ENCODE measurements around the gene TM9SF1.

Gene TM9SF1

DNA sequence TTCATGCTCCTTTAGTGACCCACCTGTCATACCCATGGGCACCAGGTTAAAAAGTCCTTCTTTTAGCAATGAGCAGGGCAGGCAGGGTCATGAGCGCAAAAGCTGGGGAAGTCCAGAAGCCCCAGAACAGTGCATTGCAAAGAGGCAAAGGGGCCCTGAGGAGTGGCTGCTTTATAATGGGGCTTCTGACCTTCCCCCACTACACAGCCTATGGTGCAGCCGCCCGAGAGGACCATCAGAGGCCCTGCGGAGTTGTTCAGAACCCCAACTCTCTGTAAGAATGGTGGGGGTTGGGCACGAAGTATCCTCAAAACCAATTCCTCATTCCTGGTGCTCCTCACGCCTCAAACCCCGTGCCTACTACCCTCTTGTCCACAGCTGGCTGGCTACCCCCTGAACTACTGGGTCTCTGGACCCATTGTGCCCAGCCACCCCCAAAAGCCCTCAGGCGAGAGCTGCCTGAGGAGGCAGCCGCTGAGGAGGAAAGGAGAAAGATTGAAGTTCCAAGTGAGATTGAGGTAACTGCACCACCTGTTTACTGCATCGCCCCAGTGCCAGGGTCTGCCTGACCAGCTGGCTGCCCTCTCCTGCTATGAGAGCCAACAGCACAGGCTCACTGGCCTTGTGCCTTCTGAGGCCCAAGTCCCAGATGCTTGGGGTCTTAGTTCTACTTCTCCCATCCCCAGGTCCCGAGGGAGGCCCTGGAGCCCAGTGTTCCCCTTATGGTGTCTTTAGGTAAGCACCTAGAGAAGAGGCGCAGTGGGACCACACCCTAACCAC, 16.7 kb downstream of the TM9SF1 start:
- no peak for DNase-seq (ENCODE audit: low read depth)

DNA sequence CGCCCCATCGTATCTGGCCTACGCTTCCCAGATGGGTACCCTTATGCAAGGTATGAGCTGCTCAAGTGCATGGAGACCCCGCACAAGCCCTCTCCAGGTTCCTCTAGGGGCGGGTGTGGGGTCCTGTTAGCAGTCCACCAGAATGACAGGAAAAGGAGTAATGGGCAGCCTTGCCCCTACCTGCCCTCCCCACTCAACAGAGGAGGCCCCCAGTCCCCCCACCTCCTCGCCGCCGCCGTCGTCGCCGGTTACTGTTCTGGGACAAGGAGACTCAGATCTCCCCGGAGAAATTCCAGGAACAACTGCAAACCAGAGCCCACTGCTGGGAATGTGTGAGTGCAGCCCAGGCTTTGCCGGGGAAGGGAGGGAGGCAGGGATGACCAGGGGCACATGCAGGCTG, 17.4 kb downstream of the TM9SF1 start:
- DNase-seq (ENCODE audit: low read depth): no peak

DNA sequence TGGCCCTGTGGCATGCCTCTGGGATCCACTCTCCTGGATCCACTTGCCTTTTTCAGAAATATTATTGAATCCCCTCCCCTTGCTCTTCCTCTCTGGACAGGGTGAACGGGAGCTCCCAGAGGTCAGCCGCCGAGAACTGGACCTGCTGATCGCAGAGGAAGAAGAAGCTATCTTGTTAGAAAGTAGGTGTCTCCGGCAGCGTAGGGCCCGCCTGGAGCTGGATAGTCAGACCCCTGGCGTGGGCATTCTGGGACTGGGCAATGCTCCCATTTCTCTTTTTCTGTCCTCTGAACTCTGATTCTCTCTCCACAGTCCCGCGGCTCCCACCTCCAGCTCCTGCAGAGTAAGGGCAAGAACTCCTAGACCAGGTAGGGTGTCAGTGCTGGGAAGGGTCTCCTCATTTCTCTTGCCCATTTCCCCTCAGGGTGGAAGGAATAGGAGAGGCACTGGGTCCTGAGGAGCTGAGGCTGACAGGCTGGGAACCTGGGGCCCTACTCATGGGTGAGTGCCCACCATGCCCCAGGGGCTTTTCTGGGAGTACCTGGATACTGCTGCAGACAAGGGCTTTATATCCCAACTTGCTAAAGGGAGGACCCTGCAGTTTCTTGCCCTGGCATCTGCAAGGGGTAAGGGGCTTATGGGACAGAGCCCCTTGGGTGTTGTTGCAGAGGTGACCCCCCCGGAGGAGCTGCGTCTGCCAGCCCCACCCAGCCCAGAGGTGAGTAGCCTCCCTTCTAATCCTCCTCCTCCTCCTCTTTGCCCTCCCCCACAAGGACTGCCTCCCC, 18.0 kb downstream of the TM9SF1 start:
- DNase-seq (ENCODE audit: low read depth): no peak

DNA sequence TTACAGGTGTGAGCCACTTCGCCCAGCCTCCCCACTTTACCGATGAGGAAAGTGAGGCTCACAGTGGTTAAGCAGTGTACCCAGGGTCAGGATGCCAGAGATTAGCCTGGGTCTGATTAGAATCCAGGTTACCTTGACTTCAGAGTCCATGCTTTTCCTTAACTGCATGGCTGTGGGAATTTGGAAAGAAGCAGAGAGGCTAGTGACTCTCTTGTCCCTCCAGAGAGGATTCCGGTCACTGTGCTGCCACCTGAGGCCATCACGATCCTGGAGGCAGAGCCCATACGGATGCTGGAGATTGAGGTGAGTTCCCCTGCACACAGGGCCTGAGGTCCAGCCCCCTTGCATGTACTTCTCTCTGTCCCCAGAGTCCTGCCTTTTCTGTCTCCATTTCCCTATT, 18.6 kb downstream of the TM9SF1 start:
- DNase-seq (ENCODE audit: low read depth): no peak

DNA sequence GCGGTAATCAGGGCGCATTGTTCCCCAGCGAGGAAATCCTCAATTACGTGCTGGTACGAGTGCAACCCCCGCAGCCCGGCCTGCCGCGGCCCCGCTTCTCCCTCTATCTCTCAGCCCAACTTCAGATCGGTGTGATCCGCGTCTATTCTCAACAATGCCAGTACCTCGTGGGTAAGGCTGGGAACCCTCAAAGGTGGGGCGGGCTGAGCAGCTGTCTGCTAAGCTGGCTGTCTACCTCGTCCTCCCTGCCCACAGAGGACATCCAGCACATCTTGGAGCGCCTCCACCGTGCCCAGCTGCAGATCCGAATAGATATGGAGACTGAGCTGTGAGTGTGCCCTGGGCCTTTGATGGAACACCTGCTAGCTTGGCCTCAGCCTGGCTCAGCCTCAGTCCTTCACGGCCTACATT, 22.4 kb downstream of the TM9SF1 start:
- DNase-seq (ENCODE audit: low read depth): no peak

DNA sequence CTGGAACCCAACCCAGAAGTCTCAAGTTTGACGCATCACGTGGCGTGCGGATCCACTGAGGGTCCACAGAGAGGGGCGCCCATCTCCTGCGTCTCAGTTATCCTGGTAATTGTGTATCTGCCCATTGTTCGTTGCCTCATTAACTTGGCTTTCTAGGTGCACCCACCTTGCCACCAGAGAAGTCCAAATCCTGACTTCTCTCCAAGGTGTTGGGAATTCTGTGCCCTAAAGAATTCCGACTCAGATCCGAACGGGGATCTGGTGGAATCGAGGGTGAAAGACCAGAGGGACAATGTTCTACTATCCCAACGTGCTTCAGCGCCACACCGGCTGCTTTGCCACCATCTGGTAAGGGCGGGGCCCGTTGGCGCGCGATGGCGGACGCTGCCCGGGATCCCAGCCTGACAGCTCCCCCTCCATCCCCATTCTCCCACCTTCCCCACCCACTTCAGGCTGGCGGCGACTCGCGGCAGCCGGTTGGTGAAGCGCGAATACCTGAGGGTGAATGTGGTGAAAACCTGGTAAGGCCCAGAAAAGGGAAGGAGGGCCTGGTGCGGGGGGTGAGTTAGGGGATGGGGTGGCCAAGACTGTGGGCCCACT, 22.9 kb downstream of the TM9SF1 start:
- peak; percentile 17 for DNase-seq (ENCODE audit: low read depth)

DNA sequence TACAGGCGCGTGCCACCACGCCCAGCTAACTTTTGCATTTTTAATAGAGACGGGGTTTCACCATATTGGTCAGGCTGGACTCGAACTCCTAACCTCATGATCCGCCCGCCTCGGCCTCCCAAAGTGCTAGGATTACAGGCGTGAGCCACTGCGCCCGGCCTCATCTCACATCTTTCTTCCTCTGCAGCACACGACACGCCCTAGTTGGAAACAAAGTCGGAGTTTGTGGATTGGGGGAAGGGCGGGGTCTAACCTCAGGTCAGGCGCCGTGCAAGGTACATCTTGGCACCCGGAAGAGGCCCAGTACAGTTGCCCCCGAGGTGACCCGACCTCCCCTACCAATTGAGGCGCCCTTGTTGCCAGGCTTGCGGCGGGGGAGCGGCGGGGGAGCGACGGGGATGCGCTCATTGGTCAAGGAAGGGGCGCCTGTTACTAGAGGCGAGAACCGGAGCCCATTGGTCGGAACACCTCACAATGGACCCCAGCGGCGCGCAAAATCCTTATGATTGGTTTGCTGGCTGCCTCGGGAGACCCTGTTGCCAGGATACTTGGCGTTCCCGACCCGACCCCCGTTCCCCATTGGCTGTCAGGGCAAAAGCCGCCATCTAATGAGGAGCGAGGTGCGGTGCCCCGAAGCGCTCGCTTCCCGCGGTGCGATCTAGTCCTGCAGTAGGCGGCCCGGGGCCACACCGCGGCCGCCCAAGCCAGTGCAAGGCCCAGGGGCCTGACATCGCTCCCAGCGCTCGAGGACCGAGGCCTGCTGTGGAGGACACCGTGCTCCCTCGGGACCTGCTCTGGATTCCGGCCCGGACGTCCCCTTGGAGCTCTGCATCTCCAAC, 23.6 kb downstream of the TM9SF1 start, which contains the start of gene REC8:
Gene REC8 (plus strand): TSS at position 659 of the 839 bp plus-strand sequence. CDS start 473 bp downstream, outside the sequence.
- peak; percentile 100 for DNase-seq (ENCODE audit: low read depth)

DNA sequence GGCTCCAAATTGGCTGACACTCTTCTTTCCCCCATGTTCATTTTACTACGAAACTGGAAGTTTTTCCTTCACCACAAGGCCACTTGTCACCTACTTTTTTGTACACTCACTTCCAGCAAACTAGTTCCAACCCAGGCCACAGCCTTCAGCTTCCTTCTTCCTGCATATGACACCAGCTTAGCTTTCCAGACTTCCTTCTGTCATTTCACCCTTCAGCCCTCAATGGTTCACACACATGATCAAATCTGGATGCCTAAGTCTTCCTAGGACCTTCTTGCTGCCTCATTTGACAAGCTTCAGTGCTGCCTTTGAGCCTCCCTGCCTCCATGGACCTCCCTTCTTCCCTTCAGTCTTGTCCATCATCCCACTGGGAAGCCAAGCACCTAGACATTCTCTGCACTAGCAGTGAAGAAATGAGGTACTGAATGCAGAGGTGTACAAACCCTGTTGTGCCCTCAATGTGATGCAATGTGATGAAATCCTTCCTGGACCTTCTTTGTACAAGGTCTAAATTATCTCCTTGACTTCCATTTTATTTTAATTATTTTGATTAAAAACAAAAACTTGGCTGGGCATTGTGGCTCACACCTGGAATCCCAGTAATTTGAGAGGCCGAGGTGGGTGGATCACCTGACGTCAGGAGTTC, 27.6 kb downstream of the TM9SF1 start:
- no peak for DNase-seq (ENCODE audit: low read depth)

DNA sequence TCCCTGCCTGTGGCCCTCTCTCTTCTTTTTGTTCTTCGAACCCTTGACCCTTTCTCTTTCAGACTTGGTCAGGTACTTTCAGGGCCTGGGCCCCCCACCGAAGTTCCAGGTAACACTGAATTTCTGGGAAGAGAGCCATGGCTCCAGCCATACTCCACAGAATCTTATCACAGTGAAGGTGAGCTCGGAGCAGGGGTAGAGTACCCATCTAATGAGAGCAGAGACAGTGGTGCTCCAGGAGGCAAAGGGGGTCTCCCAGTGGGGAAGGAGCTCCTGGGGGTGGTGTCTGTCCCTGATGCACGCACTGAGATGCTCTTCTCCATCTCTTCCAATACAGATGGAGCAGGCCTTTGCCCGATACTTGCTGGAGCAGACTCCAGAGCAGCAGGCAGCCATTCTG, 29.5 kb downstream of the TM9SF1 start:
- no peak for DNase-seq (ENCODE audit: low read depth)

DNA sequence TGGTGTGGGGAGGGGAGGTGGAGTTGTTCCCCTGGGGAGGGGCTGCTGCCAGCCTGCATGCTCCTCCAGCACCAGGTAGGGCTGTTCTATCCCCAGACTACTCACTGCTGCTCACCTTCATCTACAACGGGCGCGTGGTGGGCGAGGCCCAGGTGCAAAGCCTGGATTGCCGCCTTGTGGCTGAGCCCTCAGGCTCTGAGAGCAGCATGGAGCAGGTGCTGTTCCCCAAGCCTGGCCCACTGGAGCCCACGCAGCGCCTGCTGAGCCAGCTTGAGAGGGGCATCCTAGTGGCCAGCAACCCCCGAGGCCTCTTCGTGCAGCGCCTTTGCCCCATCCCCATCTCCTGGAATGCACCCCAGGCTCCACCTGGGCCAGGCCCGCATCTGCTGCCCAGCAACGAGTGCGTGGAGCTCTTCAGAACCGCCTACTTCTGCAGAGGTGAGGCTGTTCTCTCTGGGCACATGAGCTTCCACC, 30.7 kb downstream of the TM9SF1 start:
- no peak for DNase-seq (ENCODE audit: low read depth)

DNA sequence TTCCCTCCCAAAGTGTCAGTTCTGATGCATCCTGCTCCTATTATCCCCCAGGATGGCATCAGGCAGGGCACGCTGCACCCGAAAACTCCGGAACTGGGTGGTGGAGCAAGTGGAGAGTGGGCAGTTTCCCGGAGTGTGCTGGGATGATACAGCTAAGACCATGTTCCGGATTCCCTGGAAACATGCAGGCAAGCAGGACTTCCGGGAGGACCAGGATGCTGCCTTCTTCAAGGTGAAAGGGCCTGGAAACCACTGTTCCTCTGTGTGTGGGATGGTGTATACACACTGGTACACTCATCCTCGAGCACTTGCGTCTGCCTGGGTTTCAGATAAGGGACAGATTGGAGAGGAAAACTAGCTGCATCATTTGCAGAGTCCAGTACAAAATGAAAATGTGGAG, 33.1 kb downstream of the TM9SF1 start:
- peak; percentile 56 for DNase-seq (ENCODE audit: low read depth)

DNA sequence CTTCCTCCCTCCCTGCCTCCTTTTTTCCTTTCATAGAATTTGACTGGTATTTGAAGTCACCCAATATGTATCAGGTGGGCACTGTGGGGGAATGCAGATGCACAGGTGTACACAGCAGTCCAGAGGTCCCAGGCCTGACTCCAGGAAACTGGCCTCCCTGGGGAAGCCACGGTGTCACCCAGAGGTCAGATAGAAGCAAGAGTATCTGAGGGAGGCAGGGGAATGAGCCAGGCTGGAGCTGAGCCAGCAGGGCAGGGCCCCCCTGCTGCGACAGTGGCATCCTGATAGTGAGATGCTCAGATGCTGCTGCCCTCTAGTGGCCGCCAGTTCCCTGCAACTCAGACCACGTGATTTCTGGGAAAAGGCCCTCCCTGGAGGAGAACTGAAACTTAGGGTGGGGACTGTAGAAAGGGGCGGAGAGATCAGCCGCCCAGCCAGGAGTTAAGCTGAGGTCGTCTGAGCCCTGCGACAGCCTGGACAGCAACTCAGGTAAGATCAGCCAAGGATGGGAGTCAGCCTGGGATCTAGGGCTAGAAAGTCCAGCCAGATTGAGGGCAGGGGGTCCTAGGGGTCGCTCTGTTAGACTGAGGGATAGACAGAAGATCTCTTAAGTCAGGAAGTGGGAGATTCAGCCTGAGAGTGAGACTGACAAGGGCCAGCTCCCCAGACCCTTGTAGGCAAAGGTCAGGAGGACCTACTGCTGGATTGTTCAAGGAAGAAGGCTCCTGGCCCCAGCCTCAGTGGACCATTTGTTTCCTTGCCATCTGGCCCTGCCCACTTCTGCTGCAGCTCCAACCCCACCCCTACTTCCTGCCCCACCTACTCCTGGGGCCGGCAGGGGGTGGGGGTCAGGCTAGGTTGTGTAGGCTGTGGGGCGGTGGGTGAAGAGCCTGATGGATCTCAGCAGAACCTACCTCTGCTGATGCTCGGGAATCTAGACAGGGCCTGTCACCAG, 34.1 kb downstream of the TM9SF1 start, which contains the start of gene IRF9:
Gene IRF9 (plus strand): TSS at position 416 of the 955 bp plus-strand sequence. CDS start 880 bp downstream, outside the sequence.
- peak; percentile 92 for DNase-seq (ENCODE audit: low read depth)

DNA sequence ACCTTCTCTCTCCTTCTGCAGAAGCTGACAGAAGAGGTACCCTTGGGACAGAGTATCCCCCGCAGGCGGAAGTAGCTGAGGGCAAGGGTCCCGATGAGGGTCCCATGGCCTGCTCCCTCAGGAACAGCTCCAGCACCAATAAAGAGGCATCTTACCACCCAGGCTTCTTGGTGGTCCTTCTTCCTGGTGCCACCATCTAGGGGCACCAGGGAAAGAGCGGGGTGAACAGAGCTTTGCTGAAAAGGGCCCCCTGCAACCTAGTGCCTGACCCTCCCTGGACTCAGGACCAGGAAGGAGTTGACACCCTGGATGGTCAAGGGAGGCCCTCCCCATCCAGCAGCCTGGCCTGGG, 34.8 kb downstream of the TM9SF1 start:
- DNase-seq (ENCODE audit: low read depth): no peak

DNA sequence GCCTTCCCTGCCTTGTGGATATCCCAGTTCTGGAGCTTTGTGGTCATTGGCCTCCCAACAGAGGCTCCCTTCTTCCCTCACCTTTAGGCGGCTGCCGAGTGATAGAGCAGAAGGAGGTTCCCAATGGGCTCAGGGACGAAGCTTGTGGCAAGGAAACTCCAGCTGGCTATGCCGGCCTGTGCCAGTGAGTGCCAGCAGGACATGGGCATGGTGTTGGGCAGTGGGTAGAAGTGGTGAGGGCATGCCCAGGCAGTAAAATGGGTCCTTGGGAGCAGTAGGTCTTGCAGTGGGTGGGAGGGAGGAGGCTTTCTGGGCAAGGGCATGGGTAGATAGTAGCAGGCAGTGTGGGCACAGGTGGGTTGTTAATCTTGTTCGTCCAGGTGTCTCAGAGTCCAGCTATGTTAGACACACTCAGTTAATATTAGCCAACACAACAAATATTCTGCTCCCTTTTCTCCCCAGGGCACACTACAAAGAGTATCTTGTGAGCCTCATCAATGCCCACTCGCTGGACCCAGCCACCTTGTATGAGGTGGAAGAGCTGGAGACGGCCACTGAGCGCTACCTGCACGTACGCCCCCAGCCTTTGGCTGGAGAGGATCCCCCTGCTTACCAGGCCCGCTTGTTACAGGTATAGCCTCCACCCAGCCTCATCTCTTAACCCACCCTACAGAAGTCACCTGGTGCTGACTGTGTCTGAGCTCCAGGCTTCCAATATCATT, 35.3 kb downstream of the TM9SF1 start:
- DNase-seq (ENCODE audit: low read depth): no peak

DNA sequence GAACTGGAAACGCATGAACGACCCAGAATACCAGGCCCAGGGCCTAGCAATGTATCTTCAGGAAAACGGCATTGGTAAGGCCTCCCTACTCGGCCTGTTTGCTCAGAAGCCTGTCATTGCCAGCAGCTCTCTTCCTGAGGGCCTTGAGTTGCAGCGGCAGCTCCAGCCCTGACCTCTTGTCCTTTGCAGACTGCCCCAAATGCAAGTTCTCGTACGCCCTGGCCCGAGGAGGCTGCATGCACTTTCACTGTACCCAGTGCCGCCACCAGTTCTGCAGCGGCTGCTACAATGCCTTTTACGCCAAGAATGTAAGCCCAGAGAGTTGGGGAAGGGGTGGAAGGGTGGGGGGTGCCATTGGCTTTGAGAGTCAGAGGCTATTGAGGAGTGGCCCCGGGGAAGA, 37.9 kb downstream of the TM9SF1 start:
- DNase-seq (ENCODE audit: low read depth): no peak

DNA sequence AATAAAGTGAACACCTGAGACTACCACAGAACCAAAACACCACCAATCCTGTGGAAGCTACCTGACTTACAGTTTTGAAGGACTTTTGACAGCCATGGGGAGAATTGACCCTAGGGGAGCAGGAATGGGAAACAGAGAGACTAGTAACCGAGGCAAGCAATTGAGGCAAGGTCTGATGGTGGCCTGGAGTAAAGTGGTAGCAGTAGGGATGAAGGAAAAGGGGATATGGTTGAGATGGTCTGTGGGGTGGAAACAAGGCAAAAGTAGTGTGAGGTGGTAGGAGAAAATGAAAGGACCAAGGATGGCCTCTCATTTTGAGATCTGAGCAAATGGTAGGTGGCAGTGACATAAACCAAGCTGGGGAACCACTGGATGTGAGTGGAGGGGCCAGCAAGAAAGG, 38.4 kb downstream of the TM9SF1 start:
- no peak for DNase-seq (ENCODE audit: low read depth)

DNA sequence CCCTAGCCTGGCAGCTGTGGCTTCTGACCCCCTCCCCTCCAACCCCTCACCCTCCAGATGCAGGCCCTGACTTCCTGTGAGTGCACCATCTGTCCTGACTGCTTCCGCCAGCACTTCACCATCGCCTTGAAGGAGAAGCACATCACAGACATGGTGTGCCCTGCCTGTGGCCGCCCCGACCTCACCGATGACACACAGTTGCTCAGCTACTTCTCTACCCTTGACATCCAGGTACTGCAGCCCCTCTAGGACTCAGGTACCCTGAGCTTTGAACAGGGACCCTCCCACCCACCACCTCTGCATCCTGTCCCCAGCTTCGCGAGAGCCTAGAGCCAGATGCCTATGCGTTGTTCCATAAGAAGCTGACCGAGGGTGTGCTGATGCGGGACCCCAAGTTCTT, 40.1 kb downstream of the TM9SF1 start:
- no peak for DNase-seq (ENCODE audit: low read depth)

DNA sequence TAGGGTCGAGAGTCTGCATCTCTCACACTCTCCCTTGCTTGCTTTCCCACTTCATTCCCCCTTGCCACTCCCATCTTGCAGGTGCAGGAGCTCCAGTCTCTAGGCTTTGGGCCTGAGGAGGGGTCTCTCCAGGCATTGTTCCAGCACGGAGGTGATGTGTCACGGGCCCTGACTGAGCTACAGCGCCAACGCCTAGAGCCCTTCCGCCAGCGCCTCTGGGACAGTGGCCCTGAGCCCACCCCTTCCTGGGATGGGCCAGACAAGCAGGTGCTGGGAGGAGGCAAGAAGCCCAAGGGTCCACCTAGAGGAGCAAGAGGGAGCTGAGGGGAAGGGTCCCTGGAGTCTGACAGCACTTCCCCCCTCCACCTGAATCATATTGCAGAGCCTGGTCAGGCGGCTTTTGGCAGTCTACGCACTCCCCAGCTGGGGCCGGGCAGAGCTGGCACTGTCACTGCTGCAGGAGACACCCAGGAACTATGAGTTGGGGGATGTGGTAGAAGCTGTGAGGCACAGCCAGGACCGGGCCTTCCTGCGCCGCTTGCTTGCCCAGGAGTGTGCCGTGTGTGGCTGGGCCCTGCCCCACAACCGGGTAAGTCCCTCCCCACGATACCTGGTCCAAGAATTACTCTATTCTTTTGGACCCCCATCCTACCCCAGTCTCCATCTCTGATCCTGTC, 43.7 kb downstream of the TM9SF1 start:
- no peak for DNase-seq (ENCODE audit: low read depth)

DNA sequence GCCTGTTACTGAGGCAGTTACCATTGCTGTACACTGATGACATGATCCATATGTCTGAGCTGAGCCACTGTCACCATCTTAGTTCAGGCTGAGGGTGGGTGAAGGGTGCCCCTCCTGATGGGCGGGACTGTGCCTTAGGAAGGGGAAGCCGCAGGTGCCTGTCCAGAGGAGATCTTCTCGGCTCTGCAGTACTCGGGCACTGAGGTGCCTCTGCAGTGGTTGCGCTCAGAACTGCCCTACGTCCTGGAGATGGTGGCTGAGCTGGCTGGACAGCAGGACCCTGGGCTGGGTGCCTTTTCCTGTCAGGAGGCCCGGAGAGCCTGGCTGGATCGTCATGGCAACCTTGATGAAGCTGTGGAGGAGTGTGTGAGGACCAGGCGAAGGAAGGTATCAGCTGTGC, 44.2 kb downstream of the TM9SF1 start:
- DNase-seq (ENCODE audit: low read depth): no peak
